Measurements from ENCODE around the gene NUBP1.
"Not testable (repeated sequence)": the region's sequence is repeated elsewhere in the genome, so short reads cannot be mapped to it uniquely, and the experiment has no call there.

Gene NUBP1

DNA sequence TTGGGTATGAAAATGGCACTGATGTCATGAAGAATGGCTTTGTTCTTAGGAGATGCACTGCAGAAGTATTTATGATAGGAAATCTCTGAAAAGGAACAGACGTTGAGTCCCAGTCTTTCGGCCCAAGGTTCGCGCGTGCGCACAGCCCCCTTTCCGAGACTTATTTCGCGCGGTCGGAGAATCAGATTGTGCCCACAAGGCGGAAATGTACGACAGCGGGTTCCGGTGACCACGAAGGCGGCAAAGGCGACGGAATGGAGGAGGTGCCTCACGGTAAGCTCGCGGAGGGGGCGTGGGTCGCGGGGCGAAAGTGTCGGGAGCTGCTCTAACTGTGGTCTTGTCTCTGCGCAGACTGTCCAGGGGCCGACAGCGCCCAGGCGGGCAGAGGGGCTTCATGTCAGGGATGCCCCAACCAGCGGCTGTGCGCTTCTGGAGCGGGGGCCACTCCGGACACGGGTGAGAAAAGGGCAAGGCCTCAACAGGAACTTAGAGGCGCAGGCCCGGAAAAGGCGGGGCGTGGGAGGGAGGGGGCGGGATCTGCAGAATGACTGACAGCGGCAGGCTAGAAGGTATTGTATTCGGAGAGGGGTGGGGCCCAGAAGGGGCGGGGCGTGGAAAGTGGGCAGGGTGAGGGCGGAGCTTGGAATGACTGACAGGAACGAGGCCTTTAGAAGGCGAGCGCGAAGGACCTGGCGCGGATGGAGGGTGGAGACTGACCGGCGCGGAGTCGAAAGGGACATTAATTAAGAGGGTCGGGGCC, at the start of gene NUBP1:
Gene NUBP1 (plus strand): TSS at position 233 of the 760 bp plus-strand sequence. CDS start 22 bp downstream, at position 255.
- Mint-ChIP-seq H3K36me3 (peaks cover 3% of the 10 kb centered on the region), H3K9me3 (no peaks in the 10 kb centered on the region), H3K4me1 (peaks cover 30% of the 10 kb centered on the region), H3K4me3 (peak within 1 kb of the TSS; percentile 95), H3K27ac (peak within 1 kb of the TSS; percentile 98), H3K27me3 (no peaks in the 10 kb centered on the region)

DNA sequence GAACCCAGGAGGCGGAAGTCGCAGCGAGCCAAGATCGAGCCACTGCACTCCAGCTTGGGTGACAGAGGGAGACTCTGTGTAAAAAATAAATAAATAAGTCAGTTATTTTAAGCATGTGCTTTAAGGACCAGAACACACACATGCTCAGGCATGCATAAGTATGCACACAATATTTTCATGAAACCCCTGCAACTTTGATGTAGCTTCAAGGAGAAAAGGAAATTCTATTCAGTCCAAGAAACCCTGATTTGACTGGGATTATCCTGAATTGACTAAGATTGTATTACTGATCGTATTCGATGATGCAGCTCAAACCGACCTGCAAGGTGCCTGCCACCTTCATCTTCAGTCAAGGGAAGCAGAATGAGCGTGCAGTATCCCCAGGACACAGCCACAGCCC, 49.8 kb upstream of the NUBP1 start:
- Mint-ChIP-seq H3K36me3 (no peaks in the 10 kb centered on the region), H3K4me1 (no peaks in the 10 kb centered on the region), H3K27ac (no peak overlapping the region), H3K4me3 (no peak overlapping the region), H3K27me3 (peaks cover 6% of the 10 kb centered on the region), H3K9me3 (no peaks in the 10 kb centered on the region)

DNA sequence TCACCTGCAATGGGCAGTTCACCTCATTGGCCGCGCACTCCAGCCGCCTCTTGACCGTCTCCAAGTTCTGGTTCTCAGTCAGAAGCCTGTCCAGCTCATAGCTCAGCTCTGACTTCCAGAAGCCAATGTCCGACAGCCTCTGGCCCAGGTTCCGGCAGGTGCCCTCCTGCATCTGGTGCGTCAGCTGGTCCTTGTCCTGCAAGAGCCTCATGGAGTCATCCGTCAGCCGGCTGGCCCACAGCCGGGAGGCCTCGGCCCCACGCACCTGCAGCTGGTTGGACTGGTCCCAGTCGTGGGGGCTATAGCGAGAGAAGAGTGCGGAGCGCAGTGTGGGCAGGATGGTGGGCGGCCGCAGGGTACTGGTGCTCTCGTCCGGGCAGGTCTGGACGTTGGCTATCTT, 49.3 kb upstream of the NUBP1 start:
- Mint-ChIP-seq H3K9me3 (no peaks in the 10 kb centered on the region), H3K27ac (no peak overlapping the region), H3K27me3 (peaks cover 6% of the 10 kb centered on the region), H3K36me3 (no peaks in the 10 kb centered on the region), H3K4me3 (no peak overlapping the region), H3K4me1 (no peaks in the 10 kb centered on the region)

DNA sequence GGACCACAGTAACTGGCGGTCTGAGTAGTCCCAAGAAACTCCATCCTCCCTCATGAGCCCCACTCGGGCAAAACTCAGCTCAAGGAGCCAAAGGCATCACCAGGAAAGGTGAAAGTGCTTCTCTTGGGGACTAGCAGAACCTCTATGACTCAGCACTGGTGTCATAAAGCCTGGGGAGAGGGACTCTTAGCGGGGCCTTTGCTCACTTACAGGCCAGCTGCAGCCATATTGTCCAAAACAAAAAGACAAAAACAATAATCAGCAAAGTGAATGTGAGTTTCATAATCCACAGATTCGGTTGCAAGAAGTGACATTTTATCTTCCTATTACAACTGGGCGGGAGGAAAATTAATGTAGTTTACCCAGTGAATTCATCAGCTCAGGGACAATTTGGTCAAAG, 48.8 kb upstream of the NUBP1 start, which contains the start of gene TEKT5:
Gene TEKT5 (minus strand): TSS at position 101 of the 400 bp plus-strand sequence. CDS start 57 bp downstream, at position 44.
- Mint-ChIP-seq H3K4me1 (no peaks in the 10 kb centered on the region), H3K27me3 (peaks cover 6% of the 10 kb centered on the region), H3K27ac (no peak within 1 kb of the TSS), H3K9me3 (no peaks in the 10 kb centered on the region), H3K36me3 (no peaks in the 10 kb centered on the region), H3K4me3 (no peak within 1 kb of the TSS)

DNA sequence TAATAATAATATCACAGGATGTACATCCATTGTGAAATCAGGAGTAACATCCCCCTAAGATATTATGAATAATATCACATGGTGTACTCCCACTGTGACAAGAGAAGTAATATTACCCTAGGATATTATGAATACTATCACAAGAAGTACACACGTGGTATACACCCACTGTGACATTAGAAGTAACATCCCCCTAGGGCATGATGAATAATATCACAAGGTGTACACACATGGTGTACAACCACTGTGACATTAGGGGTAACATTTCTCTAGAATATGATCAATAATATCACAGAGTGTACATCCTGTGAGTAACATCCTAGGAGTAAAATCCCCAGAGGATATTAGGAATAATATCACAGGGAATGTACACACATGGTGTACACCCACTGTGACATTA, 43.9 kb upstream of the NUBP1 start:
- H3K4me3 Mint-ChIP-seq: no peak overlapping the region
- no peak overlapping the region for H3K27ac Mint-ChIP-seq
- no peaks in the 10 kb centered on the region for H3K36me3 Mint-ChIP-seq
- no peaks in the 10 kb centered on the region for H3K9me3 Mint-ChIP-seq
- H3K27me3 Mint-ChIP-seq: peaks cover 6% of the 10 kb centered on the region
- no peaks in the 10 kb centered on the region for H3K4me1 Mint-ChIP-seq

DNA sequence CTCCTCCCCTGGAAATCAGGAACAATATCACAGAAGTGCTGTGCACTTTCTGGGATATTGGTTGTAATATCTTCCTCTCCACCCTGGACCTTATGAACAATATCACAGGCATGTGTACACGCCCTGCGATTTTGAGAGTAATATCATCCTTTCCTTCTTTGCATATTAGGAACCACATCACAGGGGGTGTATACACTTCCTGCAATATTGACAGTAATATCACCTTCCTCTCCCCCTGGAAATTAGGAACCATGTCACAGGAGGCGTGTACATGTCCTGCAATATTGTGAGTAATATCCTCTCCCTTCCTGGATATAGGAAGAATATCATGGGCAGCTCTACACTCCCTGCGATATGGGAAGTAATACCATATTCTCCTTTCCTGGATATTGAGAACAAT, 34.7 kb upstream of the NUBP1 start:
- Mint-ChIP-seq H3K36me3 (no peaks in the 10 kb centered on the region), H3K27ac (no peak overlapping the region), H3K4me1 (no peaks in the 10 kb centered on the region), H3K27me3 (peaks cover 19% of the 10 kb centered on the region), H3K9me3 (no peaks in the 10 kb centered on the region), H3K4me3 (no peak overlapping the region)

DNA sequence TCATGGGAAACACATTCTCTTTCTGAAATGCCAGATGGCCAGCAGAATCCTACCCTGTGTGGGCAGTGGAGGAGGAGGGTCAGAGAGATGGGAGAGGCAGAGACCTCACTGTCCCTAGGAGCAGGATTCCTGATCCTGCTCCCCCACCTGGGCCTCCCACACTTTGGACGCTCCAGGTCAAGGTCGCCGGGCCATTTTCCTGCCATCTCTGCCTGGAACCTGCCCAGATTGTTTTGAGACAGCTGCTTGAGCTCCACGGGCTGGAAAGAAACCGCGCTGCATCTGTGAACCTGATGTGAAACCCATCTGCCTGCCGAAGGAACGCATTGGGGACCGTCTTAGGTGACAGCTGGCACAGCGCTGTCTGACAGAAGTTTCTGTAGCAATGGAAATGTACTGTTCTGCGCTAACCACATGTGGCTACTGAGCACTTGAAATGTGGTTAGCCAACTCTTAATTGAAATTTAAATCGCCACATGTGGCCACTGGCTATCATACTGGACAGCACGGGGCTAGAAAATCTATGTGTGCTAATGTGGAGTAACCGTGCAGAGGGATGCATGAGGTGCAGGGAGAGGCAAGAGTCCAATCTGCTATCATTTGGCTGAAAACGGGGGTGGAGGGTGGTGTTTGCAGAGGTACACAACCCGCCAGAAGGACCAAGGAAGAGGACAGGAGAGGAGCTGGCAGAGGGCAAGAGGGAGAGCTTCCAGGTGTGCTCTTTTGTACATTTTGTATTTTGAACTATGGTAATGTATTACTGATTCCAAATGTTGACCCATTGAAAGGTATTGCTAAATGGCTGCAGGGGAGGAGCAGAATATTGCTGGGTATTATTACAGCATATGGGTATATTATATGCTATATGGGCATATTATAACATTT, 15.4 kb upstream of the NUBP1 start:
- H3K4me1 Mint-ChIP-seq: no peaks in the 10 kb centered on the region
- H3K9me3 Mint-ChIP-seq: no peaks in the 10 kb centered on the region
- H3K27ac Mint-ChIP-seq: no peak overlapping the region
- H3K36me3 Mint-ChIP-seq: peaks cover under 1% of the 10 kb centered on the region
- H3K27me3 Mint-ChIP-seq: no peaks in the 10 kb centered on the region
- H3K4me3 Mint-ChIP-seq: no peak overlapping the region

DNA sequence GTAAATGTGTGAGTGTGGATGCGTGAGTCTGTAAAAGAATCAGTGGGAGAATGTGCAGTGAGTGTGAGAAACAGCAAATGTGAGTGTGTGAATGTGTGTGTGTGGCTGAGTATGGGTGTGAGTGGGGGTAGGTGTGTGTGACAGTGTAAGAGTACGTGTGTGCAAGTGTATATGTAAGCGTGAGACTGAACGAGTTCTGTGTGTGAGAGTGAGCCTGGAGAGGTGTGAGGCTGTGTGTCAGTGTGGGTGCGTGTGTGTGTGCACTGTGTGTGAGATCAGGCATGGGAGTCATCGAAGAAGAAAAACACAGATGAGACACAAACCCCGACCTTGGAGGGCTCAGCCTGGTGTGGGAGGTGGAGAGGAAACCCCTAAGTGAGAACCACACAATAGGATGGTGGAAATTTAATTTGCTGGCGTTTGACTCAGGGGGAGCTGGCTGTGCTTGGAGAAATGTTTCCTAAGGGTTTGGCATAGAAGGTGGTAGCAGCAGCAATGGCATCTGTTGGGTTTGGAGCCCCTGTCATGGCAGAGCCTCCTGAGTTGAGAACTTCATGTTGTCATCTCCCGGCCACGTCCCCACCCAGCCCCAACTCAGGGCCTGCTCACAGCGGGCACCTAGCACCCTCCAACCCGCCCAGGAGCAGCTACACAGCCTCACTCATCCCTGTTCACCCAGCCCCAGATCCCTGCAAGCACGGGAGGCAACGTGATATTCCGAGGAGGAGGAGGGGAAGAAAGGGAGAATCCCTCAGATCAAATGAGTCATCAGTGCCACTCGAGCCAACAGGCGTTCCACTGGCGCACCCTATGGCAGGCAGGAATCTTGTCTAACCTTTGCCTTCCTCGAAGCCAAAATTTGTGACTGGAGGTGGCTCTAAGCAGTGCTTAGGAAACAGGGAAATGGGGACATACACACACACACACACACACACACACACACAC, 14.3 kb upstream of the NUBP1 start:
- Mint-ChIP-seq H3K36me3 (peaks cover 2% of the 10 kb centered on the region), H3K9me3 (no peaks in the 10 kb centered on the region), H3K27ac (no peak overlapping the region)

DNA sequence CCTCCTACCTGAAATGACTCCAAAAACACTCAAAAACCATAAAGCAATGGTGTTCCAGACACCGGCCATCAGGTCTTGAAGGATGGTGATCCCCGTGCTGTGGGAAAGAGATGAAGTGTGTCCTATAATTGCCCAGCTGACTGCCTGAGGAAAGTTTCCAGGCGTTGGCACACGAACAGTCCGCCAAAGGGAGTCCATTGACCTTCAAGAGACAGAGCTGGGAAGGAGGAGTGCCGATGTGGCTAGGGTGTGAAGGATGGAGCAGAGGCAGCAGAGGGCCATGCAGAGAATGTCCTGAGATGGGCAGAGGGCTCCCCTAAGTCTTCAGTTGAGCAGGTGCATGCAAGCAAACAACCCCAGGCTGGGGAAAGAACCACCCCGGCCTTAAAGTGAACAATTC, 11.9 kb upstream of the NUBP1 start:
- H3K4me1 Mint-ChIP-seq: no peaks in the 10 kb centered on the region
- peaks cover 2% of the 10 kb centered on the region for H3K36me3 Mint-ChIP-seq
- H3K27me3 Mint-ChIP-seq: no peaks in the 10 kb centered on the region
- no peaks in the 10 kb centered on the region for H3K9me3 Mint-ChIP-seq
- H3K4me3 Mint-ChIP-seq: no peak overlapping the region
- no peak overlapping the region for H3K27ac Mint-ChIP-seq

More for the DNA sequence above, 14.3 kb upstream of the NUBP1 start:
- H3K4me3 Mint-ChIP-seq: no peak overlapping the region
- H3K27me3 Mint-ChIP-seq: no peaks in the 10 kb centered on the region
- H3K4me1 Mint-ChIP-seq: no peaks in the 10 kb centered on the region

DNA sequence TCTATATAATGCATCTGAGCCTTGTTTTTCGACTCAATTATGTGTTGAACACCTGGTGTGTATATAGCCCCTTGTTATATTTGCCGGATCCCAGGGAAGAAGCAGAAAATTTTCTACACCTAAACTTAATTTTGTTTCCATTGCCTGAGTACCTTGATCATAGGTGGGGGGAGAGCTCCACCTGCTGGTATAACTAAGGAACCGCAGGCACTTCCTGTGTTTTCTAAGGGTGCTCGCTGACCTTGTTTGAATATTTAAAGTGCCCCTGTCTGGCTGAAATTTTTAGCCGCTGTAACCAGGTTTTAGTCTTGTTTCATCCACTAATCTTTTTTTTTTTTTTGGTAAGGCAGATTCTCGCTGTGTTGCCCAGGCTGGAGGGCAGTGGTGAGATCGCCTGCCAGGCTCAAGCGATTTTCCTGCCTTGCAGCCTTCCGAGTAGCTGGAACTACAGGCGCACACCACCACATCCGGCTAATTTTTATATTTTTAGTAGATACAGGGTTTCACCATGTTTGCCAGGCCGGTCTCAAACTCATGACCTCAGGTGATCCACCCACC, 6.5 kb upstream of the NUBP1 start:
- H3K4me3 Mint-ChIP-seq: peak overlapping the region; percentile 69
- peaks cover 15% of the 10 kb centered on the region for H3K4me1 Mint-ChIP-seq
- no peaks in the 10 kb centered on the region for H3K27me3 Mint-ChIP-seq
- peaks cover 2% of the 10 kb centered on the region for H3K36me3 Mint-ChIP-seq
- H3K27ac Mint-ChIP-seq: peak overlapping the region; percentile 62
- no peaks in the 10 kb centered on the region for H3K9me3 Mint-ChIP-seq

DNA sequence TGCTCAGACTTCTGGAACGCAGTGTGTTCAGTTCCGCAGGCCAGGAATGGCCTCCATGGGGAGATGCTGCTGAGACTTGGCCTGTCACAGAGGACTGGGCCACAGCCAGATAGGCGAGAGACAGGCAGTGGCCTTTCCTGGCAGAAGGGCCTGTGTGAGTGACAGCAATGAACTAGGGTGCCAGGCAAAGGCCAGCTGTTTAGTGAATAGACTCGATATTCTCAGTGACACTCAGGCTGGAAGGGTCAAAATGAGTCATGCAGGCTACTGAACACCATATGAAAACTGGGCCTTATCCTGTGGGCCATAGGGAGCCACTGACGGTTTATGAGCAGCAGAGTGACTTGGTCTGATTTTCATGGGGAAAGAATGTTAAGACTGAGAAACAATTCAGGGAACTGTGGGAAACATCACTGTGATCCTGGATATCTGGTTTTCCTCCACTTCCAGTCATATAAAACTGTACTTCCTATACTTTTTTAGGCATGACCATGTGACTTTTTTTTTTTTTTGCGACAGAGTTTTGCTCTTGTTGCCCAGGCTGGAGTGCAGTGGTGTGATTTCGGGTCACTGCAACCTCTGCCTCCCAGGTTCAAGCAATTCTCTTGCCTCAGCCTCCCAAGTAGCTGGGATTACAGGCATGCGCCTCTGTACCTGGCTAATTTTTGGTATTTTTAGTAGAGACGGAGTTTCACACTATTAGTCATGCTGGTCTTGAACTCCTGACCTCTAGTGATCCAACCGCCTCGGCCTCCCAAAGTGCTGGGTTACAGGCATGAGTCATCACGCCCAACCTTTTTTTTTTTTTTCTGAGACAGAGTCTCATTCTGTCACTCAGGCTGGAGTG, 5.2 kb upstream of the NUBP1 start:
- H3K36me3 Mint-ChIP-seq: no peaks in the 10 kb centered on the region
- peak overlapping the region; percentile 11 for H3K4me3 Mint-ChIP-seq
- peaks cover 23% of the 10 kb centered on the region for H3K4me1 Mint-ChIP-seq
- no peaks in the 10 kb centered on the region for H3K27me3 Mint-ChIP-seq
- no peaks in the 10 kb centered on the region for H3K9me3 Mint-ChIP-seq
- no peak overlapping the region for H3K27ac Mint-ChIP-seq

DNA sequence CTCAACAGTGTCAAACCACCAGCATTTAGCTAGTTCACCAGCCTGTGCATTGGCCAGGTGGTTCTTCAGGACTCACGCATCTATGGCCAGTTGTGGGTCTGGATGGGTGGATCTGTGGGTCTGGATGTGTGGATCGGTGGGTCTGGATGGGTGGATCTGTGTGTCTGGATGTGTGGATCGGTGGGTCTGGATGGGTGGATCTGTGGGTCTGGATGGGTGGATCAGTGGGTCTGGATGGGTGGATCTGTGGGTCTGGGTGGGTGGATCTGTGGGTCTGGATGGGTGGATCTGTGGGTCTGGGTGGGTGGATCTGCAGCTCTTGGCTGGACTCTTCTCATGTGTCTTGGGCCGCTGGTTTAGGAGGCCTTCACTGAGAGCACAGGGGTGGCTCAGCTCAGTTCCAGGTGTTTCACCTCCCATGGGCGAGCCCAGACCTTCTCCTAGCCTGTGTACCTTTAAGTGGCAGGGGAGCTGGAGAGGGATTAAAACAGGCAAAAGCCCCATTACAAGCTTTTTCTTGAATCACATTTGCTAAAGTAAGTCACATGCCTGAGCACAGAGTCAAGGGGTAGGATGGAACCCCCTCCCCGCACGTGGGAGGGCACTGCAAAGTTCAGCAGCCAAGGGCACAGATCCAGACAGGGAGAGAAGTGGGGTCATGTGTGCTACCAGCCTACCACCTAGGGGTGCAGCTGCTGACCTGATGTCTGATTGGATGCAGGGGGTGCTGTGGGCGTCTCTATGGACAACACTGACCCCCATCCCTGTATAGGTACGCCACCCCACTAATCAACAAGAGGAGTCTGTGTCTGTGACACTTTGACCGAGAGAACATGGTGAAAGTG, 3.4 kb upstream of the NUBP1 start:
- H3K36me3 Mint-ChIP-seq: peaks cover 1% of the 10 kb centered on the region
- peak overlapping the region; percentile 57 for H3K27ac Mint-ChIP-seq
- no peaks in the 10 kb centered on the region for H3K27me3 Mint-ChIP-seq
- no peak overlapping the region for H3K4me3 Mint-ChIP-seq
- H3K9me3 Mint-ChIP-seq: no peaks in the 10 kb centered on the region
- H3K4me1 Mint-ChIP-seq: peaks cover 35% of the 10 kb centered on the region

DNA sequence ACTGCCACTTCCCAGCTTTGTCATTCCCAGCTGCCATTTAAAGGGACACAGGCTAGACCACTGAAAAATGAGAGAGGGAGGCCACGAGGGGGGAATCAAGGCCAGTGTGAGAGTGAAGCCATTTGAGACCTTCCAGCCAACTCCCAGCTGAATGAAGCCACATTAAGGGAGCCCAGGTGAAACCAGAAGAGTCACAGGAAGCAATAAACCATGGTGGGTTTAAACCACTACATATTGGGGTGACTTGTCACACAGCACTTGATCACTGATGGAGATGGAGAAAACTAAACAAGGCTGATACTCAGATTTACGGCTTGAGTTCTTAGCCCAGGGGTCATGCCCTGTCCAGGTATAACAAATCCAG, 2.8 kb upstream of the NUBP1 start:
- Mint-ChIP-seq H3K4me1 (peaks cover 41% of the 10 kb centered on the region), H3K27ac (no peak overlapping the region), H3K27me3 (no peaks in the 10 kb centered on the region), H3K36me3 (peaks cover 1% of the 10 kb centered on the region), H3K9me3 (no peaks in the 10 kb centered on the region), H3K4me3 (no peak overlapping the region)

DNA sequence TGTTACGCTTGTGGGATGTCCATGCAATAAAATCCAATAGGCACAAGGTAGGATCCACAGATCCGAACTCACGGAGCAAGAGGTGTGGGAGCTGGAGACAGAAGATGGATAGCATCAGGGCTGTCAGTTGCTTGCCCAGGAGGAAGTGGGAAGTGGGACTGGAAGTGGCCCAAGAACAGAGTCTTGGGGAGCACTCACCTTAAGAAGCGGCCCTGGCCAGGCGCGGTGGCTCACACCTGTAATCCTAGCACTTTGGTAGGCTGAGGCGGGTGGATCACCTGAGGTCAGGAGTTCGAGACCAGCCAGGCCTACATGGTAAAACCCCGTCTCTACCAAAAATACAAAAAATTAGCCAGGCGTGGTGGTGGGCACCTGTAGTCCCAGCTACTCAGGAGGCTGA, 2.4 kb upstream of the NUBP1 start:
- not testable (repeated sequence) for H3K4me3 Mint-ChIP-seq, H3K36me3 Mint-ChIP-seq, H3K27me3 Mint-ChIP-seq, H3K27ac Mint-ChIP-seq, H3K9me3 Mint-ChIP-seq
- H3K4me1 Mint-ChIP-seq: peaks cover 44% of the 10 kb centered on the region

All from activated naive CD4-positive, alpha-beta T cell treated with anti-CD3 and anti-CD28 coated beads, Interleukin-2, amount 50 U/mL, for 24 hours (primary cell).